ENCODE data around the gene MAP7D1. TPM values are rescaled to one million over a fixed set of nuclear protein-coding genes. Genes with fewer than 3 reads are reported as not detected.
A peak's percentile ranks its signal among the peaks of the same experiment; 100 is the strongest.
"Not testable (repeated sequence)": the region's sequence is repeated elsewhere in the genome, so short reads cannot be mapped to it uniquely, and the experiment has no call there.

MAP7D1 gene
- polyA plus RNA-seq, 3 donors: 52.7 to 63.6 (median 60.0) TPM

DNA sequence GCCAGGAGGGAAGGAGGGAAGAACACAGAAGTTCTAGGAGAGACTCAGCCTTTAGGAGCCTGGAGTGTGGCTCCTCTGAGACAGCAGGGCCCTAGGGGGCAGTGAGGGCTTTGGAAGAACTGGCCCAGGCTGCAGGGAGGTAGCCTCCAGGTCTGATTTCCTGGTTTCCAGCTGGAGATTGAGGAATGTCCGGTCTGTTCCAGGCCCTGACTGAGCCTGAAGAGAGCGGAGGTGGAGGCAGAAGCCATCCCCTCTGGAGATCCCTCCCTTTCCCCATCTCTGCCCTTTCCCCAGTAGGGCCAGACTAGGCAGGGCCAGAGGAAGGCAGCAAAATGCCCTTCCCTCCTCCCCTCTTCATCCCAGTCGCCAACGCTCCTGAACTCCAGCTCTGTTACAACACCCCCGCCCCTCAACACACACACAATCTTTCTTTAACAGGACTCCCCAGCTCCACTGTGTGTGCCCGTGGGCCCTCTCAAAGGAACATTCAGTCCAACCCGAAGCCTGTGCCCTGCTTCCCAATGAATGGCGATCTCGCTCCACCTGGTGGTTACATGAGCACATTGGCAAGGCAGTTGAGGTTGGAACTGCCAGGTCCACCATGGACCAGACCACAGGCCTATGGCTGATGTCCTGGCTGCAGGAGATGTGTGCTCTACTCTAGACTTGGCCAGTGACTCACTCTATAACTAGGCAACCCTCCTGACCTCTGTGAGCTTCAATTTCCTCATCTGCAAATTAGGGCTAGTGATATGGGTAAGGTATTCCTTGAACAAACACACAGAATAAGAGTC, 32.0 kb downstream of the MAP7D1 start:
- peak; percentile 61 to 74 (median 74) for DNase-seq (ENCODE audit: low read depth in 3 of 3, low spot score in 2 of 3)

DNA sequence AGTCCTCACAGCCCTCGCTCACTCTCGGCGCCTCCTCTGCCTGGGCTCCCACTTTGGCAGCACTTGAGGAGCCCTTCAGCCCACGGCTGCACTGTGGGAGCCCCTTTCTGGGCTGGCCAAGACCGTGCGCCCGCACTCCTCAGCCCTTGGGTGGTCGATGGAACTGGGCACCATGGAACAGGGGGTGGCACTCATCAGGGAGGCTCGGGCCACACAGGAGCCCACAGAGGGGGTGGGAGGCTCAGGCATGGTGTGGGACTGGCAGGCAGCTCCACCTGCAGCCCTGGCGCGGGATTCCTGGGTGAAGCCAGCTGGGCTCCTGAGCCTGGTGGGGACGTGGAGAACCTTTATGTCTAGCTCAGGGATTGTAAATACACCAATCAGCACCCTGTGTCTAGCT, 40.8 kb downstream of the MAP7D1 start:
- DNase-seq (ENCODE audit: low read depth in 3 of 3, low spot score in 2 of 3): not testable (repeated sequence)

DNA sequence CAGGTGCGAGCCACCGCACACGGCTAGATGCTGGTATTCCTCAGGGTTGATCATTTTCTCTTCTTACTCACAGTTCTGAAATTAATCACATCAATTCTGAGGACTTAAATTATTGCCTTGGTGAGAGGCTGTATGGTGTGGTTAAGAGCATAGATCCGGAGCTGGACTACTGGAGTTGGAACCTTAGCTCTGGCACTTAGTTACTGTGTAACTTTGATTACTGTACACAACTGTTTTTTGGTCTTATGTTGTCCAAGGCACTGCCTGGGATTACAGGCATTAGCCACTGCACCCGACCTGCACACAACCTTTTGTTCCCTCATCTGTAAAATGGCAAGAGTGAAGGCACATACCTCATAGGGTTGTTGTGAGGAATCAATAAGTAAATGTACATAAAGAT, 42.7 kb downstream of the MAP7D1 start:
- no peak for DNase-seq (ENCODE audit: low read depth in 3 of 3, low spot score in 2 of 3)

DNA sequence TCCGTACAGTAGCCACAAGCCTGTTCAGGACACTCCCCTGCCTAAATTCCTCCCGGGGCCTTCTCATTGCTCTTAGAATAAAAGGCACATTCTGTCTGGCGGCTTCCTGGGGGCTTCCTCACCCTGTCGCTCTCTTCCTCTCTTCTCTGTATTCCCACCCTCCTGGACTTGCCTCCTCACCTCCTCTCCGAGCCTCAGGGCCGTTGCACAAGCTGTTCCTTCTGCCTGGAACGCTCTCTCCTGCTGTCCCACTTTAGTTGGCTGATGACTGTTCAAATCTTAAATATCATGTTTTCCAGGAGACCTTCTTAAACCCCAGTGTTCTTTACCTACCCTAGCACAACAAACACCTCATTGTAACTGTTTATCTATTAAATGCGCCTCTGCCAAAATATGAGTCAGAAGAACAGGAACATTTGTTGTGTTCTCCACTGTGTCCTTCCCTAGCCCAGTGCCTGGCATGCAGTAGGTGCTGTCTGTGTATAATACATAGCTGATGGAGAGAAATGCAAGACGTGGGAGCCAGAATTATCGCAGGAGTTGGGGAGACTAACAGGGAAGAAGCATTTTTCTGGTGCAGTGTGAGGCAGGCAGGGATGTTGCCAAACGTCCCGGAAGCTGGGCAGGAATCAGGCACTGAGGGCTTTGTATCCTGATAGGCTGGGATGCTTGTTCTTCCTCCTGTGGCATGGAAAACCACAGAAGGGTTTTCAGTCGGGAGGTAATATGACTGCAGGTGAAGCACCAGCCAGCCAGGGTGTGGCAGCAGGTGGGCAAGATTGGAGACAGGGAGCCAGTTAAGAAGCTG, 44.2 kb downstream of the MAP7D1 start:
- DNase-seq (ENCODE audit: low read depth in 3 of 3, low spot score in 2 of 3): no peak

DNA sequence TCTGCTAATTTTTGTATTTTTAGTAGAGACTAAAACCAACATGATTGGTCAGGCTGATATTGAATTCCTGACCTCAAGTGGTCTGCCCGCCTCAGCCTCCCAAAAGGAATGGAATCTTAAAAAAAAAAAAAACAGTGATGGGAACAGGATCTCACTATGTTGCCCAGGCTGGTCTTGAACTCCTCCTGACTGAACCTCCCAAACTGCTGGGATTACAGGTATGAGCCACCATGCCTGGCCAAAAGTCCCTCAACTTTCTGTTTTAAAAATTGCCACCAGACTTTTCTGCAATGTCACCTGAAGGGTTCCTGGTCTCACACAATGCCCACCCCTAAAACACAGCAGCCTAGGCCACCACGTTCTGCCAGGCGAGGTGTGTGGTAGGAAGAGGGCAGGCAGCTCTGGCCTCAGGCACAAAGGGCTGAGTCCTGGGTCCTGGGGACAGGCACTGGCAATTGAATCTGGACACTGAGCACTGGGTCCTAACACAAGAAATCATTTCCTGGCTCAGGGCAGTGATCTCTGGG, 47.1 kb downstream of the MAP7D1 start:
- DNase-seq (ENCODE audit: low read depth in 3 of 3, low spot score in 2 of 3): no peak

DNA sequence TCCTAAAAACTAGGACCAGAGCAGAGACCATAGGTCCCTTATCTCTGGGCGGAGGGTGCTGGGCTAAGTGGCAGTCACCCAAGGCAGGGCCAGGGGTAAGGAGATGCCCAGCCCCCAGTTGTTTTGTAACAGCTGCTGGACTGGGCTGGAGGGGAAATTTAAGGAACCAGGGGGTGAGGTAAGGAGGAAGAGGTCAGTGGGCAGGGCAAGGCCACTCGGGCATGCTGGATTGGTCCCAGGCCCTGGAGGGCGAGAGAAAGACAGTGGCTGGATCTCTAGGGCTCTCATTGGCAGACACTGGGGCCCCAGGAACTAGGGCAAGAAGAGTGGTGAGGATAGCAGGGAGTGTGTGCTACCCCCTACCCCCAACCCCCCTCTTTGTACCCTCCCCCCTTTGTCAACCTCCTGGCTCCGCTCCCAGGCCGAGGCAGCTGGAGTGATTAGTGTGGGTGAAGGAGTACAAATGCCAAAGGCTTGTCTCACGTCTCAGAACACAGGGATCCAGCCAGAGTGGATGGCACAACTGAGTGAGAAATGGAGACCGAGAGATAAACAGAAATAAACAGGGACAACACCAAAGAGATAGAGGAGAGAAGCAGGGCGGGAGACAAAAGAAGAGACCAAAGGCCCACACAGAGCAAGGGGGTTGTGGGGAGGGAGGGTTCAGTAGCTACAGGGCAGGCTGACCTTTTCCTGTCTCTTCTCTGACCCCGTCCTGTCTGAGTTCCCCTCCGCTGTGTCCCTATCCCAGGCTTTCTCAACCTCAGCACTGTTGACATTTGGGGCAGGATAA, 47.8 kb downstream of the MAP7D1 start:
- no peak for DNase-seq (ENCODE audit: low read depth in 3 of 3, low spot score in 2 of 3)

DNA sequence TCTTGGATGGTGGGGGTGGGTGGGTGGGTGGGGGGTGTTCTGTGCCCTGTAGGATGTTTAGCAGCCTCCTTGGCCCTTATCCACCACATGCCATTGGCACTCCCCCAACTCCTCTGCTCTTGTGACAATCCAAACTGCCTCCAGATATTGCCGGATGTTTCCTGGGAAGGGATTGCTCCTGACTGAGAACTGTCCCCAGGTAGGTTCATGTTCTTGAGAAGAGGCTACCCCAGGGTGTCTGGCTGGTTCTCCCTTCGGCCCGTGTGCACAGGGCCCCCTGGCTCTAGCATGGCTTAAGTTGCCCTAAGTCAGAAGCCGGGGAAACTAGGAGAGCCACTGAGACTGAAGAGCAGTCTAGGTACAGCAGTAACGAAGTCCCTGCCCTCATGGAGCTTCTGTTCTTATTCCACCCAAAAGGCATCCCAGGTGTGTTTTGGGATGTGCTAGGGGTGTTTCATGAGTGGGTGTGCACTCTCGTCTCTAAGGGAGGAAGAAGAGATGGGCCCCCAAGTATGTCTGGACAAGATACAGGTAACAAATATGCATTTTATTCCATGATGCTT, 48.5 kb downstream of the MAP7D1 start:
- no peak for DNase-seq (ENCODE audit: low read depth in 3 of 3, low spot score in 2 of 3)

DNA sequence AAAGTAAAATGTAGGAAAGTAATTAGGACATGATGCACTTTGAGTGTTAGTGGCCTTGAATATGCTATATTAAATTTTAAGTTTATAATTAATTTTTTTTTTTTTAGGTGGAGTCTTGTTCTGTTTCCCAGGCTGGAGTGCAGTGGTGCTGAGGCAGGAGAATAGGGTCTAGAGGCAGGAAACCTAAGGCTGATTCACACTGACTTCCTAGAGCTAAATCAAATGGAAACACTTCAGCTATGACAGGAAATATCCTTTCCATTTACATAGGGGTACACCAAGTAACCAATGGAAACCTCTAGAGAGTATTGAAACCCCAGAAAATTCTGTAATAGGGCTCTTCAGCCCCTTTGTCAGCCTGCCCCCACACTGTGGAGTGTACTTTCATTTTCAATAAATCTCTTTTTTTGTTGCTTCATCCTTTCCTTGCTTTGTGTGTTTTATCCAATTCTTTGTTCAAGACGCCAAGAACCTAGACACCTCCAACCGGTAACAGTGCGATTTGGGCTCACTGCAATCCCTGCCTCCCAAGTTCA, 50.4 kb downstream of the MAP7D1 start:
- no peak for DNase-seq (ENCODE audit: low read depth in 3 of 3, low spot score in 2 of 3)

DNA sequence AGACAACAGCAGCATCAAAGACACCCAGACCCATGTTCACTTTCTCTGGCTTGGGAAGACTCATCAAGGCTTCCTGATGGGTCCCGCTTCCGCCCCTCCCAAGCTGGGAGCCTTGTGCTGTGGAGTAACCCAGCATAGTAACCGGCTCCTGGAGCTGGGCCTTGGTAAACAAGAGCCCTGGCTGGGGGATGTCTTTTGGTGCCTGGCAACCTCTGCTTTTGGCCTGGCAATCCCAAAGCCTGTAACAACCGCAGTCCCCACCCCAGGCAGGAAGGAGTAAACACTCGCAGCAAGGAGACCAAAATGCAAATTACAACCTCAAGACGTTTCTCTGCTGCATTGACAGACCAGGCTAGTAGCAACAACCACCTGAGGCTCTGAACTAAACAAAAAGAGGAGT, 51.4 kb downstream of the MAP7D1 start:
- DNase-seq (ENCODE audit: low read depth in 3 of 3, low spot score in 2 of 3): no peak

DNA sequence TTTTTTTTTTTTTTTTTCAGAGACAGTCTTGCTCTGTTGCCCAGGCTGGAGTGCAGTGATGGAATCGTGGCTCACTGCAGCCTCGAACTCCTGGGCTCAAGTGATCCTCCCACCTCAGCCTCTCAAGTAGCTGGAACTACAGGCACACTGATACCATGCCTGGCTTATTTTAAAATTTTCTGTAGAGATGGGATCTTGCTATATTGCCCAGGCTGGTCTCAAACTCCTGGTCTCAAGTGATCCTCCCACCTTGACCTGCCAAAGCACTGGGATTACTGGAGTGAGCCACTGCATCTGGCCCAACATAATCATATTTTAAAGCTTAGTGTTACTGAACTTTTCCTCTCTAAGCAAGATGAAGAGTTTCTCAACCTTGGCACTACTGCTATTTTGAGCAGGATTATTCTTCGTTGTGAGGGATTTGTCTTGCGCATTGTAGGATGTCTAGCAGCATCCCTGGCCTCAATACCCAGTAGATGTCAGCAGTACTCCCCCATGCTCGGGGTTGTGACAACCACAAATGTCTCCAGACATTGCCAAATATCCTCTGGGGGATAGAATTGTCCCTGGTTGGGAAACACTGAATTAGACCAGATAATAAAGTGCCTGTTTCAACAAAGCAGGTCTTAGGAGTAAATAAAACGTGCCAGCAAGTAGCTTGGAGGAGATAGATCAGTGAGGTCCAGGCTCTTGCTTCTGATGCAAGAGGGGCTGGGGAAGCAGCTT, 53.2 kb downstream of the MAP7D1 start:
- DNase-seq (ENCODE audit: low read depth in 3 of 3, low spot score in 2 of 3): no peak

DNA sequence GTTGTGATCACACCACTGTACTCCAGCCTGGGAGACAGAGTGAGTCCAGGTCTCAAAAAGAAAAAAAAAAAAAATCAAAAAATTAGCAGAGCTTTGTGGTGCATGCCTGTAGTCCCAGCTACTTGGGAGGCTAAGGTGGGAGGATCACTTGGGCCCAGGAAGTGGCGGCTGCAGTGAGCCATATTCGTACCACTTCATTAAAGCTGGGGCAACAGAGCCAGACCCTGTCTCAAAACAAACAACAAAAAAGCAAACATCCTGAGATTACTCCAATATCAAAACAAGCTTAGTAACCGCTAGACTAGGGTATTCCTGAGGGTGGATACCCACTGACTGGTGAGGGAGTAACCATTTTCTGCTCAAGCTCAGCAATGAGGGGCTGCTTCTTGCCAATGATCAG, 55.3 kb downstream of the MAP7D1 start:
- DNase-seq (ENCODE audit: low read depth in 3 of 3, low spot score in 2 of 3): no peak

DNA sequence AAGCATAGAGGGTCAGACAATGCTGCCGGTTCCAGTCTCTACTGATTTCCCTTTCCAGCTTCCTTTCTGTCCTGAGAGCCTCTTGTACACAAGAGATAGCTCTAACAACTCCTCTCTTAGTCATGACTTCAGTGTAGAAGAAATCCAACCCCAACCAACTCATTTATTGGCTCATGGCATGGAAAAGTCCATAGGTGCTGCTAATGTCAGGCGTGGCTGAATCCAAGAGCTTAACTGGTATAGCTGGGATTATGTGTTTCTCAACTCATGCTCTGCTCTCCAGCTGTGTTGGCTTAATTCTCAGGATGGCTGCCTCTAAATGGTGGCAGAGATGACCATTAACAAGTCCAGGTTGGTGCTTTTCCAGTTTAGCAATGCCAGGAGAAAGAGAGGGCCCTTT, 55.9 kb downstream of the MAP7D1 start:
- DNase-seq (ENCODE audit: low read depth in 3 of 3, low spot score in 2 of 3): no peak

DNA sequence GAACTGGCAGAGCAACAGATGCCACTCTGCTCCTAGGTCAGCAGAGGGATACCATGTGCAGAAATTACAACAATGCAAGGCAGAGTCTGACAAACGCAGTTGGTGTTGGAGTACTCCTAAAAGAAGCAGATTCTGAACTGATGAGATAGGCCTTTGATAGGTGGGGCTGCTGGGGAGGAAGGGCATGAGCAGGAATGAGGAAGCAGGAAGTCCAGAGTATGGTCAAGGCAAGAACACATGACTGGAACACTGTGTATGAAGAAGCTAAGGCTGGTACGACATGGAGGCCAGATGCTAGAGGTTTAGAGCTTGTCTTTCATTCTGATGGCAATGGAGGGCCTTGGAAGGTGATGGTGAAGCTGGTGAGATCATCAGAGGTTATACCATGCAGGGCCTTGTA, 56.8 kb downstream of the MAP7D1 start:
- DNase-seq (ENCODE audit: low read depth in 3 of 3, low spot score in 2 of 3): no peak

DNA sequence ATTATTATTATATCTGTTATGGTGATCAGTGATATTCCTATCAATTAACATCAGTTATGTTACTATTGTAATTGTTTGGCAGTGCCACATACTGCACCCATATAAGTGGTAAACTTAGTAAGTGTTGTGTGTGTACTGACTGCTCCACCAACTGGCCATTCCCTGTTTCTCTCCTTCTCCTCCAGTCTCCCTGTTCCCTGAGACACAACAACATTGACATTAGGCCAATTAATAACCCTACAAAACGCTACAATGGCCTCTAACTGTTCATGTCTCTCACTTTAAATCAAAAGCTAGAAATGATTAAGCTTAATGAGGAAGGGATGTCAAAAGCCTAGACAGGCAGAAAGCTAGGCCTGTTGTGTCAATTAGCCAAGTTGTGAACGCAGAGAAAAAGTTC, 61.7 kb downstream of the MAP7D1 start:
- no peak for DNase-seq (ENCODE audit: low read depth in 3 of 3, low spot score in 2 of 3)

DNA sequence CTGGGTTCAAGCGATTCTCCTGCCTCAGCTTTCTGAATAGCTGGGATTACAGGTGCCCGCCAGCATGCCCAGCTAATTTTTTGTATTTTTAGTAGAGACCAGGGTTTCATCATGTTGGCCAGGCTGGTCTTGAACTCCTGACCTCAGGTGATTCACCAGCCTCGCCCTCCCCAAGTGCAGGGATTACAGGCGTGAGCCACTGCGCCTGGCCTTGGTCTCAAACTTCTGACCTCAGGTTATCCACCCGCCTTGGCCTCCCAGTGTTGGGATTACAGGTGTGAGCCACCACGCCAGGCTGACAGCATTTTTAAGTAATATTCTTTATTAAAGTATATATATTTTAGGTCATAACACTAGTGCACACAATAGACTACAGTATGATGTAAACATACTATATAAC, 65.9 kb downstream of the MAP7D1 start:
- DNase-seq (ENCODE audit: low read depth in 3 of 3, low spot score in 2 of 3): not testable (repeated sequence)

DNA sequence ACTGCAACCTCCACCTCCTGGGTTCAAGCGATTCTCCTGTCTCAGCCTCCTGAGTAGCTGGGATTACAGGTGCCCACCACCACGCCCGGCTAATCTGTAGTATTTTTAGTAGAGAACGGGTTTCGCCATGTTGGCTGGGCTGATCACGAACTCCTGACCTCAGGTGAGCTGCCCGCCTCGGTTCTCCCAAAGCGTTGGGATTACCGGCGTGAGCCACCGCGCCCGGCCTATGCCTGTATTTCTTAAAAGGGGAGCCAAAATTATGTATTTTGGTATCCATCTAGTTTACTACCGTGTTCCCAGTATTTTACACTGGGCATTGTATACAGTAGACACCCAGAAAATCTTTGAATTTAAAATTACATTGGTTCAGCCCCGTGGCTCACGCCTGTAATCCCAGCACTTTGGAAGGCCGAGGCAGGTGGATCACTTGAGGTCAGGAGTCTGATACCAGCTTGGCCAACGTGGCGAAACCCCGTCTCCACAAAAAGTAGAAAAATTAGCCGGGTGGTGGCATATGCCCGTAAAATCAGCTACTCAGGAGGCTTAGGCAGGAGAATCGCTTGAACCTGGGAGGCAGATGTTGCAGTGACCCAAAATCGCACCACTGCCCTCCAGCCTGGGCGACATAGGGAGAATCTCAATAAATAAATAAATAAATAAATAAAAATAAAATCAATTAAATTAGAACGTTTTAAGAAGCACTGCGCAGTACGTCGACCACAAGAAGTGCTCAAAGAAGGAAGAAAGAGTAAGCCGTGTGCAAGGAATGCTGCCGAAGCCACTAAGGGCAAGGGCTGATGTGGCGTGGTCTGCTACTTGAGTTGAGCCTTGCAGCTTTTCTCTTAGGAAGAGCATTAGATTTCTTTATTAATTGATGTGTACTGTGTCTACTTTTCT, 66.8 kb downstream of the MAP7D1 start:
- DNase-seq (ENCODE audit: low read depth in 3 of 3, low spot score in 2 of 3): no peak

DNA sequence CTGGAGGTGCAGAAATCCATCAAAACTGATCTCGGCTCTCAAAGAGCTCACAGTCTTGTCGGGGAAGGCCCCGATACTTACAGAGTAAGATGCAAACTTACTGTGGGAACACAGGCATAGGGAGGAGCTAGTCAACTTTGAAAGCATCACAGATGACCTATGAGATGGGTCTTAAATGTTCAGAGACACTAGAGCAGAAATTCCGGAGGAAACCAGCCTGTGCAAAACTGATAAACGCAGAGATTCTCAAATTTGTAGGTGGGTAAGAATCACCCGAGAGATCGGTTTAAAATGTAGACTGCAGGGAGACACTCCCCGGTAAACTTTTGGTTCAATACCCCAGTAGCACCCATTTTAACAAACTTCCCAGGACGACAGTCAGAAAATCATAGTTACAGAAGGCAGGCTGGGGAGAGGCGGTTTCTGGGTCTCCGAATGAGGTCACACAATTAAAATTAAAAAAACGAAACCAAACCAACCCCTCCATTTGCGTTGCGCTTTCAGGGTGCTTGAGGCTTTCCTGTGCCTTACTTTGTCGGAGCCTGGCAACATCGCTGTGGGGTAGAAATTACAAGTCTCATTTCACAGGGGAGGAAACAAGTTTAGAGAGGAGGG, 67.5 kb downstream of the MAP7D1 start:
- DNase-seq (ENCODE audit: low read depth in 3 of 3, low spot score in 2 of 3): peak; percentile 44 to 53 (median 52)

DNA sequence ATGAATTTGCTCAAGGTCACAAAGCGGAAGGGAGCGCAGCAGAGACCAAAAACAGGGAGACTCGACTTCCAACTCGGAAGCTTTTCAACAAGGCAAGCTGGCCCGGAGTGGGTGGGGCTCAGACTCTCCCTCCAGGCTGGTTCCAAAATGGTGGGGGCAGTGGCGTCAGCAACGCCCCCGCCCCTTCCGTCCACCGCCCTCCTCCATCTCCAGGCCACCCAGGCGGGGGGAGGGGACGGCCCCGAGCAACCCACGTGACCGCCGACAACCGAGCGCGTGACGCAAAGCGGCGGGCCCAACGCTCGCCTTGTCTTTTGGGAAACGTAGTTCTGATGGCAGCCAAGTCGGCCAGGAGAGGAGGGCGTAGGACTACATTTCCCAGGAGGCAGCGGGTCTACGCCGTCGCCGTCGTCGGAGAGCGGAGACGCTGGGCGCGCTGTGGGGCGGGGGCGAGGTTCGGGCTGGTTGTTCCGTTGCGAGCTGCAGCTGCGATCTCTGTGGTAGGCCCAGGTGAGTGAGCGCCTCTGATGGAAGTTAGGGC, 68.1 kb downstream of the MAP7D1 start, which contains the start of gene THRAP3:
TSS of gene THRAP3 (plus strand) at position 448 of the 541 bp plus-strand sequence. CDS start 58,121 bp downstream, outside the sequence.
- DNase-seq (ENCODE audit: low read depth in 3 of 3, low spot score in 2 of 3): peak; percentile 96 to 98 (median 96)
